Neural progenitor cell (in vitro differentiated cells): ENCODE data around the gene LYRM7. TPM values are rescaled to one million over a fixed set of nuclear protein-coding genes. Genes with fewer than 3 reads are reported as not detected.

Experiments used
- DNase-seq: peaks from one replicate; pipeline ENCODE4 v3.0.0-alpha.2; 2016; ENCODE audit warnings: low spot score
- H2AFZ ChIP-seq: fragments of 200-600 bp; sonication (generic); replicated peaks from 2 replicates; pipeline ENCODE4 v1.6.1; 2016; ENCODE audit warnings: antibody characterized with exemption
- H3F3A ChIP-seq: fragments of 200-600 bp; sonication (generic); 2 replicates; pipeline ENCODE4 v1.6.1; 2016; ENCODE audit warnings: antibody characterized with exemption, low read depth
- H3K27ac ChIP-seq: fragments of 200-600 bp; sonication (generic); 2 replicates; pipeline ENCODE4 v1.5.1; 2016; ENCODE audit warnings: mild to moderate bottlenecking
- H3K27me3 ChIP-seq: fragments of 200-600 bp; sonication (generic); 2 replicates; pipeline ENCODE4 v1.6.1; 2016; ENCODE audit warnings: mild to moderate bottlenecking, moderate library complexity
- H3K36me3 ChIP-seq: fragments of 200-600 bp; sonication (generic); 2 replicates; pipeline ENCODE4 v1.5.1; 2016
- H3K4me1 ChIP-seq: fragments of 200-600 bp; sonication (generic); 2 replicates; pipeline ENCODE4 v1.6.1; 2016; ENCODE audit warnings: mixed run types
- H3K4me2 ChIP-seq: fragments of 200-600 bp; sonication (generic); 2 replicates; pipeline ENCODE4 v1.6.1; 2016
- H3K4me3 ChIP-seq: fragments of 200-600 bp; sonication (generic); 2 replicates; pipeline ENCODE4 v1.5.1; 2016
- H3K79me2 ChIP-seq: fragments of 200-600 bp; sonication (generic); 2 replicates; pipeline ENCODE4 v1.6.1; 2016; ENCODE audit warnings: low read depth
- H3K9ac ChIP-seq: fragments of 200-600 bp; sonication (generic); 2 replicates; pipeline ENCODE4 v1.6.1; 2016
- H3K9me3 ChIP-seq: fragments of 200-600 bp; sonication (generic); 2 replicates; pipeline ENCODE4 v1.5.1; 2016; ENCODE audit warnings: low read depth
- H4K20me1 ChIP-seq: fragments of 200-600 bp; sonication (generic); 2 replicates; pipeline ENCODE4 v1.6.1; 2016; ENCODE audit warnings: low read depth
- H3K27ac Mint-ChIP-seq: 3 replicates; pipeline ENCODE4 v1.8.0; 2021; ENCODE audit warnings: mixed read lengths
- H3K27me3 Mint-ChIP-seq: 2 replicates; pipeline ENCODE4 v1.8.0; 2022; ENCODE audit warnings: low read depth, mild to moderate bottlenecking, inconsistent platforms, moderate library complexity, mixed read lengths; ENCODE audit not compliant: insufficient read depth
- H3K36me3 Mint-ChIP-seq: 3 replicates; pipeline ENCODE4 v1.8.0; 2021; ENCODE audit warnings: mixed read lengths
- H3K4me1 Mint-ChIP-seq: 3 replicates; pipeline ENCODE4 v1.8.0; 2021; ENCODE audit warnings: mixed read lengths
- H3K4me3 Mint-ChIP-seq: 3 replicates; pipeline ENCODE4 v1.8.0; 2021; ENCODE audit warnings: mild to moderate bottlenecking, moderate library complexity, mixed read lengths
- H3K9me3 Mint-ChIP-seq: 3 replicates; pipeline ENCODE4 v1.8.0; 2020; ENCODE audit warnings: mixed read lengths
- EZH2 ChIP-seq: fragments of 200-600 bp; sonication (generic); IDR thresholded peaks from 2 replicates; pipeline ENCODE4 v1.6.1; 2017; ENCODE audit warnings: antibody characterized with exemption, mild to moderate bottlenecking, moderate library complexity
- EZH2phosphoT487 ChIP-seq: fragments of 200-600 bp; sonication (generic); IDR thresholded peaks from 2 replicates; pipeline ENCODE4 v1.6.1; 2017; ENCODE audit warnings: antibody characterized with exemption
- total RNA-seq: library from RNA; depleted of rRNA; stranded (reverse); fragments of >200 nt; gene quantifications from 2 replicates; pipeline ENCODE4 v1.2.3, GENCODE V29; 2015; ENCODE audit warnings: low replicate concordance
- TF ChIP-seq, protein P1 (sequence below): fragments of 200-600 bp; sonication (generic); IDR thresholded peaks from 2 replicates; pipeline ENCODE4 v1.5.1; 2017; ENCODE audit warnings: antibody characterized with exemption, mild to moderate bottlenecking

Gene LYRM7
- total RNA-seq, 1 donor from 2014 or later = 19.2 TPM

GRCh38 chr5:131148835-131149234 is 21.9 kb upstream of the LYRM7 start:
- TF ChIP-seq EZH2phosphoT487 = no peak
- no peak for TF ChIP-seq EZH2
- TF ChIP-seq, protein P1, sequence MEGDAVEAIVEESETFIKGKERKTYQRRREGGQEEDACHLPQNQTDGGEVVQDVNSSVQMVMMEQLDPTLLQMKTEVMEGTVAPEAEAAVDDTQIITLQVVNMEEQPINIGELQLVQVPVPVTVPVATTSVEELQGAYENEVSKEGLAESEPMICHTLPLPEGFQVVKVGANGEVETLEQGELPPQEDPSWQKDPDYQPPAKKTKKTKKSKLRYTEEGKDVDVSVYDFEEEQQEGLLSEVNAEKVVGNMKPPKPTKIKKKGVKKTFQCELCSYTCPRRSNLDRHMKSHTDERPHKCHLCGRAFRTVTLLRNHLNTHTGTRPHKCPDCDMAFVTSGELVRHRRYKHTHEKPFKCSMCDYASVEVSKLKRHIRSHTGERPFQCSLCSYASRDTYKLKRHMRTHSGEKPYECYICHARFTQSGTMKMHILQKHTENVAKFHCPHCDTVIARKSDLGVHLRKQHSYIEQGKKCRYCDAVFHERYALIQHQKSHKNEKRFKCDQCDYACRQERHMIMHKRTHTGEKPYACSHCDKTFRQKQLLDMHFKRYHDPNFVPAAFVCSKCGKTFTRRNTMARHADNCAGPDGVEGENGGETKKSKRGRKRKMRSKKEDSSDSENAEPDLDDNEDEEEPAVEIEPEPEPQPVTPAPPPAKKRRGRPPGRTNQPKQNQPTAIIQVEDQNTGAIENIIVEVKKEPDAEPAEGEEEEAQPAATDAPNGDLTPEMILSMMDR = no peak
- H3K27ac Mint-ChIP-seq = no peak overlapping the region
- no peak overlapping the region for H3K4me3 Mint-ChIP-seq
- H3F3A ChIP-seq = no peaks in the 10 kb centered on the region
- H3K79me2 ChIP-seq = no peaks in the 10 kb centered on the region
- no peak overlapping the region for H3K27ac ChIP-seq
- no peak overlapping the region for H3K4me2 ChIP-seq
- no peak overlapping the region for H2AFZ ChIP-seq
- no peak overlapping the region for H3K9ac ChIP-seq
- no peaks in the 10 kb centered on the region for H3K27me3 Mint-ChIP-seq
- H4K20me1 ChIP-seq = no peaks in the 10 kb centered on the region
- H3K27me3 ChIP-seq = no peaks in the 10 kb centered on the region
- no peak overlapping the region for H3K4me3 ChIP-seq
- H3K4me1 ChIP-seq = no peaks in the 10 kb centered on the region
- no peaks in the 10 kb centered on the region for H3K36me3 ChIP-seq
- DNase-seq = no peak
- no peaks in the 10 kb centered on the region for H3K9me3 Mint-ChIP-seq
- no peaks in the 10 kb centered on the region for H3K9me3 ChIP-seq
- no peaks in the 10 kb centered on the region for H3K4me1 Mint-ChIP-seq
- H3K36me3 Mint-ChIP-seq = no peaks in the 10 kb centered on the region

DNA sequence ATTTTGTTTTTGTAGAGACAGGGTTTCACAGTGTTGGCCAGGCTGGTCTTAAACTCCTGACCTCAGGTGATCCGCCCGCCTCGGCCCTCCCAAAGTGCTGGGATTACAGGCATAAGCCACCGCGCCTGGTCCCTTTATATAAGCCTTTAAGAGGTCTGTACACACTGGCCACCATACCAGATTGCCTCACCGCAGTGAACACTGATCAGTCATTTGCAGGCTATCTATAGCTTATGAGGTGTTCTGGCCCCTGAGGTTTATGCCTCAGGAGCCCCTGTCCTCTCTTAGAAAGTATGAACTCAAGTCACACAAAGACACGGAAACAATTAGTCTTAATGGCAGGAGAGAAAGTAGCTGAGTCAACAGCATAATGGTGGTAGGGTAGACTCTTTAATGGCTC is 20.3 kb upstream of the LYRM7 start:
- no peak overlapping the region for H3K9ac ChIP-seq
- Mint-ChIP-seq H3K36me3 (no peaks in the 10 kb centered on the region), H3K4me3 (no peak overlapping the region), H3K27ac (no peak overlapping the region), H3K27me3 (no peaks in the 10 kb centered on the region), H3K9me3 (no peaks in the 10 kb centered on the region), H3K4me1 (no peaks in the 10 kb centered on the region)
- TF ChIP-seq, protein P1 = no peak
- TF ChIP-seq EZH2 = no peak
- no peak for TF ChIP-seq EZH2phosphoT487
- H3K36me3 ChIP-seq = no peaks in the 10 kb centered on the region
- no peak overlapping the region for H3K27ac ChIP-seq
- no peak for DNase-seq
- no peaks in the 10 kb centered on the region for H3K79me2 ChIP-seq
- H3K4me1 ChIP-seq = no peaks in the 10 kb centered on the region
- no peak overlapping the region for H3K4me3 ChIP-seq
- no peaks in the 10 kb centered on the region for H3K9me3 ChIP-seq
- H3F3A ChIP-seq = no peaks in the 10 kb centered on the region
- no peaks in the 10 kb centered on the region for H3K27me3 ChIP-seq
- no peaks in the 10 kb centered on the region for H4K20me1 ChIP-seq
- no peak overlapping the region for H2AFZ ChIP-seq
- no peak overlapping the region for H3K4me2 ChIP-seq

DNA sequence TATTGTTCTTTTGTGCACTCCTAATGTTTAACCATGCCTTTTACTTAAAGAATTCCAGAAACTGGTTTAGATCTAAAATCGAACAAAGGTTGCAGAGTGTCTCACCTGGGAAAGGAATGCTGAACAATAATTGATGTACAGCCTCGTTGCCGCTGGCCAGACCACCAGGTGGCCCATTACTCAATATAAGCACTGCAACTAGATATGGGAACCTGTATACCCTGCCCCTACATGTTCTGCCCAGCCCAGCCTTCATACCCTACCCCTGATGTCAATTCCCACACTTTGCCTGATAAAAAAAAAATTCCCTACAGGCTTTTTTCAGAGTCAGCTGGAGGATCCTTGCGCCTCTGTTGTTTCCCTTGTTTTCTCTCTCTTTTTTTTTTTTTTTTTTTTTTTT is 19.5 kb upstream of the LYRM7 start:
- Mint-ChIP-seq H3K27ac (no peak overlapping the region), H3K4me3 (no peak overlapping the region), H3K27me3 (no peaks in the 10 kb centered on the region), H3K9me3 (no peaks in the 10 kb centered on the region), H3K4me1 (no peaks in the 10 kb centered on the region), H3K36me3 (no peaks in the 10 kb centered on the region)
- DNase-seq = no peak
- no peak for TF ChIP-seq EZH2
- TF ChIP-seq, protein P1 = no peak
- no peak for TF ChIP-seq EZH2phosphoT487
- Histone ChIP-seq H3K9ac (no peak overlapping the region), H3K4me1 (no peaks in the 10 kb centered on the region), H3F3A (no peaks in the 10 kb centered on the region), H4K20me1 (no peaks in the 10 kb centered on the region), H3K36me3 (no peaks in the 10 kb centered on the region), H3K27ac (no peak overlapping the region), H3K9me3 (no peaks in the 10 kb centered on the region), H3K27me3 (no peaks in the 10 kb centered on the region), H3K79me2 (no peaks in the 10 kb centered on the region), H2AFZ (no peak overlapping the region), H3K4me2 (no peak overlapping the region), H3K4me3 (no peak overlapping the region)

DNA sequence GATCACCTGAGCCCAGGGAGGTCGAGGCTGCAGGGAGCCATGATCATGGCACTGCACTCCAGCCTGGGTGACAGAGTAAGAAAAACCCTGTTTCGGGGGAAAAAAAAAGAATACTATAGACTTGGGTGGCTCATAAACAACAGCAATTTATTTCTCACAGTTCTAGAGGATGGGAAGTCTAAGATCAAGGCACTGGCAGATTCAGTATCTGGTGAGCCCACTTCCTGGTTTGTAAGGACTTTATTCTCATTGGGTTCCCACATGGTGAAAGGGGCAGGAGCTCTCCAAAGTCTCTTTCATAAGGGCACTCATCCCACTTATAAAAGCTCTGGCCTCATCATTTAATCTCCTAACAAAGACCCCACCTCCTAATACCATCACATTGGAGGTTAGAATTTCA is 14.4 kb upstream of the LYRM7 start:
- no peaks in the 10 kb centered on the region for H4K20me1 ChIP-seq
- Mint-ChIP-seq H3K4me3 (no peak overlapping the region), H3K36me3 (peaks cover 28% of the 10 kb centered on the region), H3K27ac (no peak overlapping the region), H3K9me3 (no peaks in the 10 kb centered on the region), H3K27me3 (no peaks in the 10 kb centered on the region), H3K4me1 (no peaks in the 10 kb centered on the region)
- H3K36me3 ChIP-seq = peaks cover 10% of the 10 kb centered on the region
- H3K27me3 ChIP-seq = no peaks in the 10 kb centered on the region
- TF ChIP-seq EZH2phosphoT487 = no peak
- TF ChIP-seq, protein P1 = no peak
- no peak for TF ChIP-seq EZH2
- H2AFZ ChIP-seq = no peak overlapping the region
- peak overlapping the region; percentile 37 for H3K27ac ChIP-seq
- no peak overlapping the region for H3K4me2 ChIP-seq
- no peaks in the 10 kb centered on the region for H3K9me3 ChIP-seq
- H3K9ac ChIP-seq = no peak overlapping the region
- H3K4me3 ChIP-seq = no peak overlapping the region
- H3F3A ChIP-seq = no peaks in the 10 kb centered on the region
- DNase-seq = no peak
- H3K79me2 ChIP-seq = peaks cover 17% of the 10 kb centered on the region
- no peaks in the 10 kb centered on the region for H3K4me1 ChIP-seq
